Measurements from ENCODE around the gene GJD3.

GJD3 gene

GRCh38 chr17:40344421-40345160 lies 19.9 kb downstream of the GJD3 start:
- H3K36me3 ChIP-seq (ENCODE audit: insufficient read depth, low read length): peaks cover 1% of the 10 kb centered on the region; the same call in 1 of the 2 replicates
- H3K9ac ChIP-seq (ENCODE audit: low read depth, low read length): no peak overlapping the region
- peak overlapping the region; percentile 78 for H3K4me3 ChIP-seq (ENCODE audit: low read length)
- peaks cover 84% of the 10 kb centered on the region for H3K27me3 ChIP-seq (ENCODE audit: insufficient read depth, low read length)
- H3K4me1 ChIP-seq (ENCODE audit: insufficient read depth, low read length): peaks cover 50% of the 10 kb centered on the region
- WGBS: 66% methylated on average over 4 of the region's 7 CpGs
- H3K9me3 ChIP-seq (ENCODE audit: insufficient read depth, low read depth, low read length): no peaks in the 10 kb centered on the region
- no peak overlapping the region for H3K27ac ChIP-seq (ENCODE audit: low read depth, low read length)

- Histone ChIP-seq H3K9ac (ENCODE audit: low read depth, low read length) (no peak overlapping the region), H3K9me3 (ENCODE audit: insufficient read depth, low read depth, low read length) (no peaks in the 10 kb centered on the region), H3K4me3 (ENCODE audit: low read length) (peak overlapping the region; percentile 78), H3K36me3 (ENCODE audit: insufficient read depth, low read length) (no peaks in the 10 kb centered on the region), H3K4me1 (ENCODE audit: insufficient read depth, low read length) (peaks cover 47% of the 10 kb centered on the region), H3K27me3 (ENCODE audit: insufficient read depth, low read length) (peaks cover 84% of the 10 kb centered on the region), H3K27ac (ENCODE audit: low read depth, low read length) (no peak overlapping the region)
- WGBS: 39% methylated on average over 12 of the region's 15 CpGs
These were observed 21.1 kb downstream of the GJD3 start for GRCh38 chr17:40343219-40344119.

- WGBS: 1% methylated on average over 29 of the region's 38 CpGs
- no peak overlapping the region for H3K27ac ChIP-seq (ENCODE audit: low read depth, low read length)
- H3K9ac ChIP-seq (ENCODE audit: low read depth, low read length): peak overlapping the region; percentile 57; the same call in 1 of the 2 replicates
- peak overlapping the region; percentile 78 for H3K4me3 ChIP-seq (ENCODE audit: low read length)
- H3K9me3 ChIP-seq (ENCODE audit: insufficient read depth, low read depth, low read length): no peaks in the 10 kb centered on the region
- peaks cover 41% of the 10 kb centered on the region for H3K4me1 ChIP-seq (ENCODE audit: insufficient read depth, low read length)
- no peaks in the 10 kb centered on the region for H3K36me3 ChIP-seq (ENCODE audit: insufficient read depth, low read length)
- H3K27me3 ChIP-seq (ENCODE audit: insufficient read depth, low read length): peaks cover 85% of the 10 kb centered on the region
These were observed 21.9 kb downstream of the GJD3 start for GRCh38 chr17:40342504-40343218.

GRCh38 chr17:40341808-40342503 lies 22.6 kb downstream of the GJD3 start:
- peaks cover 40% of the 10 kb centered on the region for H3K4me1 ChIP-seq (ENCODE audit: insufficient read depth, low read length)
- H3K9ac ChIP-seq (ENCODE audit: low read depth, low read length): peak overlapping the region; percentile 57
- 1% methylated on average over 55 of the region's 55 CpGs for WGBS

GRCh38 chr17:40340880-40341807 lies 23.4 kb downstream of the GJD3 start:
- Histone ChIP-seq H3K36me3 (ENCODE audit: insufficient read depth, low read length) (no peaks in the 10 kb centered on the region), H3K4me1 (ENCODE audit: insufficient read depth, low read length) (peaks cover 33% of the 10 kb centered on the region), H3K9ac (ENCODE audit: low read depth, low read length) (peak overlapping the region; percentile 19; the same call in 1 of the 2 replicates), H3K9me3 (ENCODE audit: insufficient read depth, low read depth, low read length) (no peaks in the 10 kb centered on the region), H3K27ac (ENCODE audit: low read depth, low read length) (no peak overlapping the region), H3K27me3 (ENCODE audit: insufficient read depth, low read length) (peaks cover 91% of the 10 kb centered on the region), H3K4me3 (ENCODE audit: low read length) (peak overlapping the region; percentile 78)
- WGBS: 1% methylated on average over 52 of the region's 55 CpGs

More at GRCh38 chr17:40341808-40342503, 22.6 kb downstream of the GJD3 start:
- Histone ChIP-seq H3K27me3 (ENCODE audit: insufficient read depth, low read length) (peaks cover 87% of the 10 kb centered on the region), H3K4me3 (ENCODE audit: low read length) (peak overlapping the region; percentile 78), H3K27ac (ENCODE audit: low read depth, low read length) (no peak overlapping the region), H3K36me3 (ENCODE audit: insufficient read depth, low read length) (no peaks in the 10 kb centered on the region), H3K9me3 (ENCODE audit: insufficient read depth, low read depth, low read length) (no peaks in the 10 kb centered on the region)

GRCh38 chr17:40340327-40340726 lies 24.2 kb downstream of the GJD3 start:
- Histone ChIP-seq H3K9me3 (ENCODE audit: insufficient read depth, low read depth, low read length) (no peaks in the 10 kb centered on the region), H3K27ac (ENCODE audit: low read depth, low read length) (no peak overlapping the region), H3K36me3 (ENCODE audit: insufficient read depth, low read length) (no peaks in the 10 kb centered on the region), H3K4me1 (ENCODE audit: insufficient read depth, low read length) (peaks cover 26% of the 10 kb centered on the region), H3K27me3 (ENCODE audit: insufficient read depth, low read length) (peaks cover 88% of the 10 kb centered on the region), H3K9ac (ENCODE audit: low read depth, low read length) (no peak overlapping the region), H3K4me3 (ENCODE audit: low read length) (no peak overlapping the region)
- WGBS: 93% methylated on average over 1 of the region's 1 CpG

GRCh38 chr17:40338941-40339649 lies 25.4 kb downstream of the GJD3 start:
- Histone ChIP-seq H3K4me3 (ENCODE audit: low read length) (no peak overlapping the region), H3K27me3 (ENCODE audit: insufficient read depth, low read length) (peaks cover 84% of the 10 kb centered on the region), H3K4me1 (ENCODE audit: insufficient read depth, low read length) (peaks cover 18% of the 10 kb centered on the region), H3K9ac (ENCODE audit: low read depth, low read length) (no peak overlapping the region), H3K27ac (ENCODE audit: low read depth, low read length) (no peak overlapping the region), H3K9me3 (ENCODE audit: insufficient read depth, low read depth, low read length) (no peaks in the 10 kb centered on the region), H3K36me3 (ENCODE audit: insufficient read depth, low read length) (no peaks in the 10 kb centered on the region)
- WGBS: 90% methylated on average over 12 of the region's 13 CpGs

- 89% methylated on average over 5 of the region's 5 CpGs for WGBS
- H3K36me3 ChIP-seq (ENCODE audit: insufficient read depth, low read length): no peaks in the 10 kb centered on the region
- no peak overlapping the region for H3K27ac ChIP-seq (ENCODE audit: low read depth, low read length)
- H3K9ac ChIP-seq (ENCODE audit: low read depth, low read length): no peak overlapping the region
- H3K9me3 ChIP-seq (ENCODE audit: insufficient read depth, low read depth, low read length): no peaks in the 10 kb centered on the region
- H3K4me1 ChIP-seq (ENCODE audit: insufficient read depth, low read length): peaks cover 9% of the 10 kb centered on the region
- no peak overlapping the region for H3K4me3 ChIP-seq (ENCODE audit: low read length)
- H3K27me3 ChIP-seq (ENCODE audit: insufficient read depth, low read length): peaks cover 74% of the 10 kb centered on the region
These were observed 26.5 kb downstream of the GJD3 start for GRCh38 chr17:40338058-40338457.

- WGBS: 77% methylated on average over 7 of the region's 8 CpGs
- Histone ChIP-seq H3K27me3 (ENCODE audit: insufficient read depth, low read length) (peaks cover 67% of the 10 kb centered on the region), H3K4me3 (ENCODE audit: low read length) (no peak overlapping the region), H3K27ac (ENCODE audit: low read depth, low read length) (no peak overlapping the region), H3K9me3 (ENCODE audit: insufficient read depth, low read depth, low read length) (no peaks in the 10 kb centered on the region), H3K9ac (ENCODE audit: low read depth, low read length) (no peak overlapping the region), H3K36me3 (ENCODE audit: insufficient read depth, low read length) (no peaks in the 10 kb centered on the region), H3K4me1 (ENCODE audit: insufficient read depth, low read length) (peaks cover 5% of the 10 kb centered on the region; the same call in 1 of the 2 replicates)
These were observed 27.2 kb downstream of the GJD3 start for GRCh38 chr17:40337351-40337750.

Data from HUES64 (cell line).